ENCODE results near the gene GIPC1.

DNA sequence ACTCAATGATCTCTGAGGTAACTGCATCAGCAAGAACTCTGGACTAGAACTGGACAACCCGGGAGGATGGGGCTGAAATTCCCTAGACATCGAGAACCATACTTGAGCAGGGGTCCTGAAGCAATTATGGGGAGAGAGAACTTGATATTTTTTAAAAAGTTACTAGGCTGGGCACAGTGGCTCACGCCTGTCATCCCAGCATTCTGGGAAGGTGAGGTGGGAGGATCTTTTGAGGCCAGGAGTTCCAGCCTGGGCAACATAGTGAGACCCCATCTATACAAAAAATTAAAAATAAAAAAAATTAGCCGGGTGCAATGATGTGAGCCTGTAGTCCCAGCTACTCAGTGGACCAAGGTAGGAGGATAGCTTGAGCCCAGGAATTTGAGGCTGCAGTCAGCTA is 24.6 kb upstream of the GIPC1 start:
- TF ChIP-seq, protein P1, sequence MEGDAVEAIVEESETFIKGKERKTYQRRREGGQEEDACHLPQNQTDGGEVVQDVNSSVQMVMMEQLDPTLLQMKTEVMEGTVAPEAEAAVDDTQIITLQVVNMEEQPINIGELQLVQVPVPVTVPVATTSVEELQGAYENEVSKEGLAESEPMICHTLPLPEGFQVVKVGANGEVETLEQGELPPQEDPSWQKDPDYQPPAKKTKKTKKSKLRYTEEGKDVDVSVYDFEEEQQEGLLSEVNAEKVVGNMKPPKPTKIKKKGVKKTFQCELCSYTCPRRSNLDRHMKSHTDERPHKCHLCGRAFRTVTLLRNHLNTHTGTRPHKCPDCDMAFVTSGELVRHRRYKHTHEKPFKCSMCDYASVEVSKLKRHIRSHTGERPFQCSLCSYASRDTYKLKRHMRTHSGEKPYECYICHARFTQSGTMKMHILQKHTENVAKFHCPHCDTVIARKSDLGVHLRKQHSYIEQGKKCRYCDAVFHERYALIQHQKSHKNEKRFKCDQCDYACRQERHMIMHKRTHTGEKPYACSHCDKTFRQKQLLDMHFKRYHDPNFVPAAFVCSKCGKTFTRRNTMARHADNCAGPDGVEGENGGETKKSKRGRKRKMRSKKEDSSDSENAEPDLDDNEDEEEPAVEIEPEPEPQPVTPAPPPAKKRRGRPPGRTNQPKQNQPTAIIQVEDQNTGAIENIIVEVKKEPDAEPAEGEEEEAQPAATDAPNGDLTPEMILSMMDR (IDR thresholded peaks at IDR 0.05) = no peak
- TF ChIP-seq POLR2A (IDR thresholded peaks at IDR 0.05) = no peak

Measured in esophagus squamous epithelium (tissue), 4 donors.